CD14-positive monocyte (primary cell): ENCODE results near the gene SLC2A14. TPM values are rescaled to one million over a fixed set of nuclear protein-coding genes. Genes with fewer than 3 reads are reported as not detected.
A peak's percentile ranks its signal among the peaks of the same experiment; 100 is the strongest.
"Not testable (repeated sequence)": the region's sequence is repeated elsewhere in the genome, so short reads cannot be mapped to it uniquely, and the experiment has no call there.

Experiments used
- DNase-seq, 3 donors: peaks; one replicate each; pipeline ENCODE4 v3.0.0-alpha.2; 2011 to 2022
- H2AFZ ChIP-seq: 2 replicates; pipeline ENCODE4 v1.6.0; 2012; ENCODE audit warnings: mild to moderate bottlenecking, low read depth, low read length, inconsistent platforms; ENCODE audit not compliant: insufficient read depth, poor library complexity, severe bottlenecking
- H3K27ac ChIP-seq, 2 donors: 1 replicate in 1 of 2; 2 replicates in 1 of 2; pipeline ENCODE4 v1.5.1; 2012 to 2013; ENCODE audit warnings: low read length in 2 of 2, control low read depth in 1 of 2, inconsistent platforms in 1 of 2, low read depth in 1 of 2, mild to moderate bottlenecking in 1 of 2
- H3K27me3 ChIP-seq, 2 donors: one replicate each; pipeline versions ENCODE4 v1.6.0 to v1.6.1; 2011 to 2013; ENCODE audit warnings: low read length in 2 of 2; ENCODE audit not compliant: control insufficient read depth in 2 of 2, insufficient read depth in 2 of 2
- H3K36me3 ChIP-seq, 2 donors: replicated peaks in 1 of 2; 1 replicate in 1 of 2; 2 replicates in 1 of 2; pipeline versions ENCODE4 v1.5.1 to v1.6.1; 2012 to 2013; ENCODE audit warnings: low read length in 2 of 2, control low read depth in 1 of 2, inconsistent platforms in 1 of 2, mild to moderate bottlenecking in 1 of 2; ENCODE audit not compliant: insufficient read depth in 2 of 2, control insufficient read depth in 1 of 2
- H3K4me1 ChIP-seq, 2 donors: 1 replicate in 1 of 2; 2 replicates in 1 of 2; pipeline versions ENCODE4 v1.5.1 to v1.6.1; 2012 to 2013; ENCODE audit warnings: low read length in 2 of 2, control low read depth in 1 of 2, inconsistent platforms in 1 of 2, mild to moderate bottlenecking in 1 of 2, moderate library complexity in 1 of 2; ENCODE audit not compliant: insufficient read depth in 2 of 2, control insufficient read depth in 1 of 2
- H3K4me2 ChIP-seq: replicated peaks from 2 replicates; pipeline ENCODE3; 2012; ENCODE audit warnings: low read length, moderate library complexity, mild to moderate bottlenecking; ENCODE audit not compliant: poor library complexity, severe bottlenecking; ENCODE audit errors: extremely low read depth
- H3K4me3 ChIP-seq, 3 experiments: fragments of 200-600 bp in 1 of 3; sonication (generic) in 1 of 3; replicated peaks in 1 of 3; 1 replicate in 2 of 3; 2 replicates in 1 of 3; pipeline ENCODE4 v1.5.1; 2011 to 2013; ENCODE audit warnings: low read length in 3 of 3, mild to moderate bottlenecking in 3 of 3, control low read depth in 2 of 3, low read depth in 2 of 3, inconsistent platforms in 1 of 3, moderate library complexity in 1 of 3
- H3K79me2 ChIP-seq: 2 replicates; pipeline ENCODE4 v1.6.0; 2012; ENCODE audit warnings: mild to moderate bottlenecking, control low read depth, inconsistent platforms, low read length, moderate library complexity; ENCODE audit not compliant: insufficient read depth
- H3K9ac ChIP-seq: 2 replicates; pipeline ENCODE4 v1.6.0; 2017; ENCODE audit warnings: low read length, mild to moderate bottlenecking; ENCODE audit not compliant: insufficient read depth, poor library complexity, severe bottlenecking
- H3K9me3 ChIP-seq, 2 donors: replicated peaks in 1 of 2; 1 replicate in 1 of 2; 2 replicates in 1 of 2; pipeline versions ENCODE4 v1.5.1 to v1.6.1; 2012 to 2013; ENCODE audit warnings: low read length in 2 of 2, control low read depth in 1 of 2; ENCODE audit not compliant: control insufficient read depth in 1 of 2, insufficient read depth in 1 of 2
- H4K20me1 ChIP-seq: 2 replicates; pipeline ENCODE4 v1.6.0; 2012; ENCODE audit warnings: mild to moderate bottlenecking, low read length, control low read depth, moderate library complexity; ENCODE audit not compliant: insufficient read depth
- H3K27ac Mint-ChIP-seq, 7 donors: one replicate each; pipeline ENCODE4 v1.8.0; 2020; ENCODE audit warnings: mild to moderate bottlenecking in 7 of 7, mixed read lengths in 7 of 7, moderate library complexity in 6 of 7, inconsistent platforms in 2 of 7
- H3K27me3 Mint-ChIP-seq, 3 donors: one replicate each; pipeline ENCODE4 v1.8.0; 2021 to 2022; ENCODE audit warnings: low read depth in 3 of 3, mild to moderate bottlenecking in 3 of 3, mixed read lengths in 3 of 3, moderate library complexity in 3 of 3, inconsistent platforms in 1 of 3
- H3K36me3 Mint-ChIP-seq, 2 donors: one replicate each; pipeline ENCODE4 v1.8.0; 2020; ENCODE audit warnings: mixed read lengths in 2 of 2, inconsistent platforms in 1 of 2, mild to moderate bottlenecking in 1 of 2
- H3K4me1 Mint-ChIP-seq: one replicate; pipeline ENCODE4 v1.8.0; 2020; ENCODE audit warnings: mild to moderate bottlenecking, mixed read lengths
- H3K4me3 Mint-ChIP-seq, 2 donors: one replicate each; pipeline ENCODE4 v1.8.0; 2020; ENCODE audit warnings: mild to moderate bottlenecking in 2 of 2, mixed read lengths in 2 of 2, moderate library complexity in 1 of 2
- H3K9me3 Mint-ChIP-seq, 7 donors: one replicate each; pipeline ENCODE4 v1.8.0; 2020 to 2022; ENCODE audit warnings: mixed read lengths in 7 of 7, mild to moderate bottlenecking in 6 of 7, moderate library complexity in 6 of 7, inconsistent platforms in 2 of 7
- CTCF ChIP-seq: fragments of 200-600 bp; IDR thresholded peaks from one replicate; pipeline ENCODE4 v1.8.0; 2022; ENCODE audit warnings: antibody characterized with exemption, mild to moderate bottlenecking
- WGBS: methylation state at CpG from one replicate; pipeline ENCODE4 v1.1.5; 2013; ENCODE audit warnings: missing lambda C conversion rate; ENCODE audit not compliant: insufficient coverage; 5-methylcytosine and 5-hydroxymethylcytosine counted together
- intact Hi-C, 2 donors: fragments of 100-400 bp; cut with micrococcal nuclease; formaldehyde crosslinking; loops; one replicate each; pipeline versions ENCODE4 v1.15.0 to v1.15.1; 2023
- polyA plus RNA-seq, 3 donors: library from polyadenylated mRNA; depleted of rRNA in 1 of 3; unstranded in 2 of 3; stranded (reverse) in 1 of 3; fragments of 300-500 nt in 2 of 3; fragments of >200 nt in 1 of 3; fragmentation: Illumina TruSeq in 2 of 3; gene quantifications; 1 replicate in 2 of 3; 2 replicates in 1 of 3; pipeline ENCODE4 v1.2.3, GENCODE V29; 2012 to 2021

Gene SLC2A14
- polyA plus RNA-seq, 3 donors = 0.21 to 3.1 (median 0.29) TPM

GRCh38 chr12:7892186-7892980 is 19.7 kb upstream of the SLC2A14 start:
- intact Hi-C loops = loop anchor here in 1 of 2 donors (2.0 kb wide), 1 partner anchor 30 kb away; no protein-coding TSS in a partner anchor
- H3K27me3 Mint-ChIP-seq = peaks cover 0 to 3% (median 0%) of the 10 kb centered on the region in 3 donors
- H3K9ac ChIP-seq = no peak overlapping the region
- H3K27ac Mint-ChIP-seq = peak overlapping the region; percentile 3 to 89 (median 69)
- H3K36me3 ChIP-seq = no peaks in the 10 kb centered on the region
- H3K4me2 ChIP-seq = no peak overlapping the region
- H3K9me3 Mint-ChIP-seq = no peaks in the 10 kb centered on the region
- peak overlapping the region in 1 of 2 donors; percentile 31 for H3K27ac ChIP-seq
- no peaks in the 10 kb centered on the region for H3K79me2 ChIP-seq
- peaks cover 28% of the 10 kb centered on the region in 2 donors for H3K4me1 ChIP-seq
- H4K20me1 ChIP-seq = no peaks in the 10 kb centered on the region
- peaks cover 25% of the 10 kb centered on the region for H3K4me1 Mint-ChIP-seq
- no peaks in the 10 kb centered on the region for H3K27me3 ChIP-seq
- no peaks in the 10 kb centered on the region for H3K36me3 Mint-ChIP-seq
- H3K4me3 ChIP-seq = no peak overlapping the region
- TF ChIP-seq CTCF = no peak
- DNase-seq = peak in 2 of 3 donors; percentile 16 to 24
- H3K4me3 Mint-ChIP-seq = no peak overlapping the region
- 100% methylated on average over 1 of the region's 4 CpGs for WGBS
- no peaks in the 10 kb centered on the region for H3K9me3 ChIP-seq
- no peak overlapping the region for H2AFZ ChIP-seq

GRCh38 chr12:7884689-7885088 is 12.0 kb upstream of the SLC2A14 start:
- DNase-seq = peak in 2 of 3 donors; percentile 22 to 46

GRCh38 chr12:7881736-7882120 is 9.0 kb upstream of the SLC2A14 start:
- H3K4me3 Mint-ChIP-seq, H3K27ac Mint-ChIP-seq, H3K36me3 ChIP-seq, H3K27ac ChIP-seq, H3K36me3 Mint-ChIP-seq, H3K4me3 ChIP-seq, H3K4me2 ChIP-seq, H2AFZ ChIP-seq, H3K79me2 ChIP-seq, H3K27me3 Mint-ChIP-seq, H3K9me3 ChIP-seq, DNase-seq, H3K9ac ChIP-seq, intact Hi-C loops, H3K9me3 Mint-ChIP-seq, H3K27me3 ChIP-seq, H4K20me1 ChIP-seq: not testable (repeated sequence)
- WGBS = 63% methylated on average over 1 of the region's 4 CpGs
- H3K4me1 ChIP-seq = peaks cover 13% of the 10 kb centered on the region in 2 donors
- H3K4me1 Mint-ChIP-seq = peaks cover 13% of the 10 kb centered on the region

More at GRCh38 chr12:7884689-7885088, 12.0 kb upstream of the SLC2A14 start:
- H3K36me3 Mint-ChIP-seq = no peaks in the 10 kb centered on the region
- H2AFZ ChIP-seq = no peak overlapping the region
- no peak overlapping the region for H3K4me3 Mint-ChIP-seq
- no peaks in the 10 kb centered on the region for H3K27me3 ChIP-seq
- no peak overlapping the region for H3K9ac ChIP-seq
- H3K27me3 Mint-ChIP-seq = peaks cover 0 to 1% (median 0%) of the 10 kb centered on the region in 3 donors
- H4K20me1 ChIP-seq = no peaks in the 10 kb centered on the region
- WGBS = no CpG with 5 or more reads among the region's 3 CpGs
- intact Hi-C loops = no loop called here
- peaks cover 13% of the 10 kb centered on the region in 2 donors for H3K4me1 ChIP-seq
- H3K9me3 Mint-ChIP-seq = peaks cover 0 to 5% (median 1%) of the 10 kb centered on the region in 7 donors
- H3K4me2 ChIP-seq = no peak overlapping the region
- H3K36me3 ChIP-seq = no peaks in the 10 kb centered on the region
- H3K27ac Mint-ChIP-seq = peak overlapping the region in 2 of 7 donors; percentile 59 to 66
- H3K27ac ChIP-seq = no peak overlapping the region
- H3K9me3 ChIP-seq = no peaks in the 10 kb centered on the region
- H3K4me3 ChIP-seq = no peak overlapping the region
- no peak for TF ChIP-seq CTCF
- peaks cover 13% of the 10 kb centered on the region for H3K4me1 Mint-ChIP-seq
- H3K79me2 ChIP-seq = no peaks in the 10 kb centered on the region
